A549 treated with AZD9567 at 1 μM for 4 hours (cell line): ENCODE measurements around the gene OR1S1. TPM values are rescaled to one million over a fixed set of nuclear protein-coding genes. Genes with fewer than 3 reads are reported as not detected.

Experiments used
- total RNA-seq: library from RNA; stranded (reverse); fragments of 200-300 nt; extraction: Qiagen RNA extraction; gene quantifications from 5 replicates; pipeline ENCODE4 v1.2.3, GENCODE V29; 2022; ENCODE audit not compliant: insufficient read depth

Gene OR1S1
- not detected in 5 replicates for total RNA-seq

GRCh38 chr11:58212420-58212819 is at the start of gene OR1S1:
Gene OR1S1 (plus strand): TSS chr11:58212720.

GRCh38 chr11:58188770-58189169 is 23.8 kb upstream of the OR1S1 start, which contains the start of gene OR9Q2:
Gene OR9Q2 (plus strand): TSS chr11:58189070. CDS start chr11:58190491, 1,421 bp downstream.

GRCh38 chr11:58204042-58204441 is 8.5 kb upstream of the OR1S1 start, which contains the start of gene OR1S2:
Gene OR1S2 (minus strand): TSS chr11:58204142. CDS start chr11:58204142, 0 bp downstream.

Other genes starting within 250 kb of the OR1S1 start
- gene OR9Q1, start 188.8 kb upstream of the OR1S1 start, total RNA-seq = not detected in 5 replicates
- gene OR6Q1, start 181.8 kb upstream of the OR1S1 start, total RNA-seq = not detected in 5 replicates
- gene OR9I1, start 87.2 kb upstream of the OR1S1 start, total RNA-seq = not detected in 5 replicates
- not detected in 5 replicates for gene OR9Q2, start 23.6 kb upstream of the OR1S1 start, total RNA-seq
- not detected in 5 replicates for gene OR1S2, start 8.6 kb upstream of the OR1S1 start, total RNA-seq
- not detected in 5 replicates for gene OR10Q1, start 16.2 kb downstream of the OR1S1 start, total RNA-seq
- gene OR10W1, start 55.5 kb downstream of the OR1S1 start, total RNA-seq = not detected in 5 replicates
- not detected in 5 replicates for gene OR5B17, start 146.3 kb downstream of the OR1S1 start, total RNA-seq
- gene OR5B3, start 194.2 kb downstream of the OR1S1 start, total RNA-seq = not detected in 5 replicates
- gene OR5B2, start 215.4 kb downstream of the OR1S1 start, total RNA-seq = not detected in 5 replicates
- not detected in 5 replicates for gene OR5B12, start 229.5 kb downstream of the OR1S1 start, total RNA-seq